Endodermal cell (in vitro differentiated cells): ENCODE measurements around the gene KIF5B. TPM values are rescaled to one million over a fixed set of nuclear protein-coding genes. Genes with fewer than 3 reads are reported as not detected.
A peak's percentile ranks its signal among the peaks of the same experiment; 100 is the strongest.
"Not testable (repeated sequence)": the region's sequence is repeated elsewhere in the genome, so short reads cannot be mapped to it uniquely, and the experiment has no call there.

Experiments used
- DNase-seq: peaks from one replicate; pipeline ENCODE4 v3.0.0-alpha.2; 2017
- H3K27ac ChIP-seq: 2 replicates; pipeline ENCODE4 v1.5.1; 2013; ENCODE audit warnings: mild to moderate bottlenecking, low read depth, low read length, moderate library complexity
- H3K27me3 ChIP-seq: 2 replicates; pipeline ENCODE4 v1.6.1; 2013; ENCODE audit warnings: mild to moderate bottlenecking, low read length, moderate library complexity; ENCODE audit not compliant: insufficient read depth, control insufficient read depth, poor library complexity, severe bottlenecking
- H3K36me3 ChIP-seq: 2 replicates; pipeline ENCODE4 v1.7.0; 2013; ENCODE audit warnings: mild to moderate bottlenecking, low read length, moderate library complexity; ENCODE audit not compliant: control insufficient read depth, insufficient read depth
- H3K4me1 ChIP-seq: one replicate; pipeline ENCODE4 v1.7.0; 2013; ENCODE audit warnings: low read length; ENCODE audit not compliant: control insufficient read depth, insufficient read depth
- H3K4me3 ChIP-seq: 2 replicates; pipeline ENCODE4 v1.5.1; 2013; ENCODE audit warnings: mild to moderate bottlenecking, low read length, moderate library complexity
- H3K9ac ChIP-seq: 2 replicates; pipeline ENCODE4 v1.6.1; 2013; ENCODE audit warnings: mild to moderate bottlenecking, low read length, moderate library complexity; ENCODE audit not compliant: poor library complexity, severe bottlenecking; ENCODE audit errors: extremely low read depth
- H3K9me3 ChIP-seq: 2 replicates; pipeline ENCODE4 v1.6.1; 2013; ENCODE audit warnings: mild to moderate bottlenecking, low read length, moderate library complexity; ENCODE audit not compliant: control insufficient read depth
- H3K27ac Mint-ChIP-seq: 2 replicates; pipeline ENCODE4 v1.8.0; 2020; ENCODE audit warnings: mixed read lengths
- H3K27me3 Mint-ChIP-seq: 2 replicates; pipeline ENCODE4 v1.8.0; 2021; ENCODE audit warnings: mild to moderate bottlenecking, mixed read lengths; ENCODE audit not compliant: insufficient read depth
- H3K36me3 Mint-ChIP-seq: 2 replicates; pipeline ENCODE4 v1.8.0; 2020; ENCODE audit warnings: low read depth, mixed read lengths
- H3K4me1 Mint-ChIP-seq: 2 replicates; pipeline ENCODE4 v1.8.0; 2020; ENCODE audit warnings: mixed read lengths
- H3K4me3 Mint-ChIP-seq: 2 replicates; pipeline ENCODE4 v1.8.0; 2020; ENCODE audit warnings: mild to moderate bottlenecking, moderate library complexity, mixed read lengths
- H3K9me3 Mint-ChIP-seq: 2 replicates; pipeline ENCODE4 v1.8.0; 2020; ENCODE audit warnings: mild to moderate bottlenecking, mixed read lengths
- WGBS, 2 experiments: methylation state at CpG; one replicate each; pipeline versions ENCODE4 v1.1.5 to v1.1.7; 2013; ENCODE audit warnings: missing lambda C conversion rate in 2 of 2, mixed read lengths in 1 of 2; ENCODE audit not compliant: insufficient coverage in 1 of 2, insufficient read length in 1 of 2; 5-methylcytosine and 5-hydroxymethylcytosine counted together
- total RNA-seq, 2 donors: library from RNA; stranded (reverse); fragmentation: NEBNext Ultra II Directional in 1 of 2; extraction: Animal tissue kit (Norgen Biotek cat#: 25700) in 1 of 2; gene quantifications; 2 replicates in 1 of 2; 3 replicates in 1 of 2; pipeline ENCODE4 v1.2.1, GENCODE V29; 2021
- TF ChIP-seq, protein P1 (sequence below): fragments of 200-600 bp; sonication (generic); conservative IDR thresholded peaks from 2 replicates; pipeline ENCODE4 v1.5.0; 2021; ENCODE audit warnings: antibody characterized with exemption, mild to moderate bottlenecking

The KIF5B gene
- total RNA-seq, 2 donors from 2014 or later: 90.8 to 104 TPM

DNA sequence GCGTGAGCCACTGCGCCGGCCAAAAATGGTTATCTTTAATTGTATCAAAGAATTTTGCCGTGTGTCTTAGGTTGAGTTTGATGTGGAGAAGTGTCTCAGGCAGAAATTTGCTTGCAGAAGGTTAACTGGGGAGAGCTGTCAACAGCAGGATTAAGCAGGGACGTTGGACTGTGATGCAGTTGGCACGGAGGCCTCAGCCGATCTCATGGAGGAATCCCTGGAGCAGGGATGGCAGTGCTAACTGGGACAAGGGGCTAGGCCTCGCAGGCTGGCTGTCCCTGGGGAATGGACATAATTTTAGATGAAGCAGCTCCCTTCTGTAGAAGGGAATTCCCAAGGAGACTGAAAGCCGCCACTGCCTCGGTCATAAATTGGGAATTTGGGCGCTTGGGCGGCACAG lies 12.3 kb upstream of the KIF5B start:
- Histone ChIP-seq H3K9ac (no peak overlapping the region), H3K4me1 (peaks cover 8% of the 10 kb centered on the region), H3K4me3 (no peak overlapping the region), H3K36me3 (no peaks in the 10 kb centered on the region), H3K27ac (no peak overlapping the region), H3K27me3 (no peaks in the 10 kb centered on the region), H3K9me3 (peaks cover 5% of the 10 kb centered on the region)
- no peak overlapping the region for H3K4me3 Mint-ChIP-seq
- DNase-seq: no peak
- no peaks in the 10 kb centered on the region for H3K36me3 Mint-ChIP-seq
- peaks cover 4% of the 10 kb centered on the region for H3K9me3 Mint-ChIP-seq
- no peak overlapping the region for H3K27ac Mint-ChIP-seq
- 84 to 93% methylated on average over 11 to 12 of the region's 12 CpGs for WGBS, 2 experiments
- H3K4me1 Mint-ChIP-seq: peaks cover 14% of the 10 kb centered on the region
- no peaks in the 10 kb centered on the region for H3K27me3 Mint-ChIP-seq
- TF ChIP-seq, protein P1, sequence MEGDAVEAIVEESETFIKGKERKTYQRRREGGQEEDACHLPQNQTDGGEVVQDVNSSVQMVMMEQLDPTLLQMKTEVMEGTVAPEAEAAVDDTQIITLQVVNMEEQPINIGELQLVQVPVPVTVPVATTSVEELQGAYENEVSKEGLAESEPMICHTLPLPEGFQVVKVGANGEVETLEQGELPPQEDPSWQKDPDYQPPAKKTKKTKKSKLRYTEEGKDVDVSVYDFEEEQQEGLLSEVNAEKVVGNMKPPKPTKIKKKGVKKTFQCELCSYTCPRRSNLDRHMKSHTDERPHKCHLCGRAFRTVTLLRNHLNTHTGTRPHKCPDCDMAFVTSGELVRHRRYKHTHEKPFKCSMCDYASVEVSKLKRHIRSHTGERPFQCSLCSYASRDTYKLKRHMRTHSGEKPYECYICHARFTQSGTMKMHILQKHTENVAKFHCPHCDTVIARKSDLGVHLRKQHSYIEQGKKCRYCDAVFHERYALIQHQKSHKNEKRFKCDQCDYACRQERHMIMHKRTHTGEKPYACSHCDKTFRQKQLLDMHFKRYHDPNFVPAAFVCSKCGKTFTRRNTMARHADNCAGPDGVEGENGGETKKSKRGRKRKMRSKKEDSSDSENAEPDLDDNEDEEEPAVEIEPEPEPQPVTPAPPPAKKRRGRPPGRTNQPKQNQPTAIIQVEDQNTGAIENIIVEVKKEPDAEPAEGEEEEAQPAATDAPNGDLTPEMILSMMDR: no peak

DNA sequence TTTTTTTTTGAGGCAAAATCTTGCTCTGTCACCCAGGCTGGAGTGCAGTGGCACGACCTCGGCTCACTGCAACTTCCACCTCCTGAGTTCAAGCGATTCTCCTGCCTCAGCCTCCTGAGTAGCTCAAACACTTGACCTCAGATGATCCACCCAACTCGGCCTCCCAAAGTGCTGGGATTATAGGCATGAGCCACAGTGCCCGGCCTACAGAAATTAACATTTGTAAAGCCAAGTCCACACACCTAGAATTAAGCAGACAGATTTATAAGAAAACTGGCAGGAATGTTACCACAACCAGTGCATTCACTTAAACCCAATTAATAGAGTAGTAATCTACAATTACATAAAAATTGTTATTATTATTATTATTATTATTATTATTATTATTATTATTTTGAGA lies 11.7 kb upstream of the KIF5B start:
- 73 to 82% methylated on average over 2 to 5 of the region's 5 CpGs for WGBS, 2 experiments
- H3K4me3 ChIP-seq, H3K36me3 ChIP-seq, H3K27me3 ChIP-seq, H3K27ac ChIP-seq, H3K9ac ChIP-seq, H3K4me1 ChIP-seq, H3K27ac Mint-ChIP-seq, H3K4me3 Mint-ChIP-seq, DNase-seq, H3K36me3 Mint-ChIP-seq, H3K27me3 Mint-ChIP-seq, H3K9me3 ChIP-seq, H3K9me3 Mint-ChIP-seq: not testable (repeated sequence)
- H3K4me1 Mint-ChIP-seq: peaks cover 13% of the 10 kb centered on the region

- Mint-ChIP-seq H3K27ac (no peak overlapping the region), H3K27me3 (no peaks in the 10 kb centered on the region), H3K36me3 (no peaks in the 10 kb centered on the region), H3K4me1 (no peaks in the 10 kb centered on the region), H3K4me3 (no peak overlapping the region), H3K9me3 (peaks cover 4% of the 10 kb centered on the region)
- DNase-seq: no peak
- Histone ChIP-seq H3K27ac (no peak overlapping the region), H3K4me1 (no peaks in the 10 kb centered on the region), H3K4me3 (no peak overlapping the region), H3K9ac (no peak overlapping the region), H3K36me3 (no peaks in the 10 kb centered on the region), H3K9me3 (peaks cover 5% of the 10 kb centered on the region), H3K27me3 (no peaks in the 10 kb centered on the region)
- 90 to 100% methylated on average over 2 to 4 of the region's 4 CpGs for WGBS, 2 experiments
- TF ChIP-seq, protein P1: no peak
Observed at GRCh38 chr10:32065856-32066255, 9.6 kb upstream of the KIF5B start.

- peaks cover 4% of the 10 kb centered on the region for H3K9me3 Mint-ChIP-seq
- no peaks in the 10 kb centered on the region for H3K36me3 Mint-ChIP-seq
- H3K4me1 ChIP-seq: peaks cover 10% of the 10 kb centered on the region
- peaks cover 5% of the 10 kb centered on the region for H3K9me3 ChIP-seq
- DNase-seq: peak; percentile 19
- no peak overlapping the region for H3K9ac ChIP-seq
- H3K4me3 Mint-ChIP-seq: no peak overlapping the region
- no peak overlapping the region for H3K4me3 ChIP-seq
- no peaks in the 10 kb centered on the region for H3K27me3 ChIP-seq
- 100% methylated on average over 2 of the region's 2 CpGs; no CpG with 5 or more reads in 1 of the 2 experiments for WGBS, 2 experiments
- H3K27me3 Mint-ChIP-seq: no peaks in the 10 kb centered on the region
- no peak overlapping the region for H3K27ac ChIP-seq
- no peak overlapping the region for H3K27ac Mint-ChIP-seq
- no peaks in the 10 kb centered on the region for H3K36me3 ChIP-seq
- peaks cover 33% of the 10 kb centered on the region for H3K4me1 Mint-ChIP-seq
- TF ChIP-seq, protein P1: no peak
Observed at GRCh38 chr10:32061440-32061839, 5.2 kb upstream of the KIF5B start.
